SK-N-SH (cell line): ENCODE results near the gene CNTNAP2. TPM values are rescaled to one million over a fixed set of nuclear protein-coding genes. Genes with fewer than 3 reads are reported as not detected.

ENCODE experiments used
- CTCF ChIA-PET: fragments of 300-600, 350-600 bp; formaldehyde crosslinking; extraction: SDS; loops from one replicate; lab custom pipeline; 2021; lab: Yijun Ruan, JAX
- POLR2A ChIA-PET: fragments of 350-600 bp; sonication (Branson Sonifier 250); formaldehyde crosslinking; extraction: SDS; loops from one replicate; lab custom pipeline; 2020; ENCODE audit warnings: antibody characterized with exemption, inconsistent platforms; lab: Yijun Ruan, JAX
- DNase-seq: peaks from one replicate; pipeline ENCODE4 v3.0.0; 2012
- H2AFZ ChIP-seq: fragments of 200-600 bp; sonication (generic); 2 replicates; pipeline ENCODE4 v1.8.1; 2016; ENCODE audit warnings: antibody characterized with exemption, mild to moderate bottlenecking, low read depth
- H3F3A ChIP-seq: fragments of 200-600 bp; sonication (generic); replicated peaks from 2 replicates; pipeline ENCODE3; 2016; ENCODE audit warnings: antibody characterized with exemption, mild to moderate bottlenecking; ENCODE audit not compliant: insufficient read depth
- H3K27ac ChIP-seq, 2 experiments: fragments of 200-500 bp in 1 of 2; fragments of 200-600 bp in 1 of 2; sonication (Bioruptor generic) in 1 of 2; sonication (generic), shearing (Covaris generic) in 1 of 2; 2 replicates each; pipeline versions ENCODE4 v1.5.1 to v1.6.1; 2014 to 2016; ENCODE audit warnings: low read depth in 2 of 2, inconsistent platforms in 1 of 2, low read length in 1 of 2, mild to moderate bottlenecking in 1 of 2, mixed read lengths in 1 of 2
- H3K27me3 ChIP-seq: fragments of 200-600 bp; sonication (generic), shearing (Covaris generic); 2 replicates; pipeline ENCODE4 v1.6.1; 2016; ENCODE audit warnings: mixed run types; ENCODE audit not compliant: insufficient read depth
- H3K36me3 ChIP-seq, 2 experiments: fragments of 200-500 bp in 1 of 2; fragments of 200-600 bp in 1 of 2; sonication (Bioruptor generic) in 1 of 2; sonication (generic) in 1 of 2; replicated peaks in 1 of 2; 2 replicates each; pipeline versions ENCODE3 to v1.5.1; 2014 to 2016; ENCODE audit warnings: low read length in 1 of 2, mild to moderate bottlenecking in 1 of 2; ENCODE audit not compliant: insufficient read depth in 2 of 2, control insufficient read depth in 1 of 2
- H3K4me1 ChIP-seq, 2 experiments: fragments of 200-500 bp in 1 of 2; fragments of 200-600 bp in 1 of 2; sonication (Bioruptor generic) in 1 of 2; sonication (generic), shearing (Covaris generic) in 1 of 2; 2 replicates each; pipeline versions ENCODE4 v1.5.1 to v1.6.1; 2014 to 2016; ENCODE audit warnings: low read depth in 1 of 2, low read length in 1 of 2, mixed run types in 1 of 2; ENCODE audit not compliant: insufficient read depth in 2 of 2, control insufficient read depth in 1 of 2
- H3K4me2 ChIP-seq: fragments of 200-600 bp; sonication (generic), shearing (Covaris generic); 2 replicates; pipeline ENCODE4 v1.6.1; 2017; ENCODE audit warnings: mixed run types
- H3K4me3 ChIP-seq, 2 experiments: fragments of 200-500 bp in 1 of 2; fragments of 200-600 bp in 1 of 2; sonication (Bioruptor generic) in 1 of 2; sonication (generic), shearing (Covaris generic) in 1 of 2; 2 replicates each; pipeline versions ENCODE4 v1.5.1 to v1.8.1; 2014 to 2016; ENCODE audit warnings: low read depth in 2 of 2, inconsistent platforms in 1 of 2, low read length in 1 of 2, mild to moderate bottlenecking in 1 of 2, mixed read lengths in 1 of 2, moderate library complexity in 1 of 2
- H3K79me2 ChIP-seq: fragments of 200-600 bp; sonication (generic); 2 replicates; pipeline ENCODE4 v1.8.1; 2017; ENCODE audit warnings: mild to moderate bottlenecking; ENCODE audit not compliant: insufficient read depth
- H3K9ac ChIP-seq: fragments of 200-600 bp; sonication (generic); 2 replicates; pipeline ENCODE4 v1.6.1; 2017; ENCODE audit warnings: mixed run types
- H3K9me2 ChIP-seq: fragments of 200-600 bp; sonication (generic); 2 replicates; pipeline ENCODE4 v1.6.1; 2017; ENCODE audit warnings: mixed run types
- H3K9me3 ChIP-seq: fragments of 200-600 bp; sonication (generic); 2 replicates; pipeline ENCODE4 v1.6.1; 2017; ENCODE audit warnings: mixed run types, mild to moderate bottlenecking, moderate library complexity
- H4K20me1 ChIP-seq: fragments of 200-600 bp; sonication (generic); 2 replicates; pipeline ENCODE4 v1.6.1; 2017; ENCODE audit warnings: mild to moderate bottlenecking, mixed run types; ENCODE audit not compliant: insufficient read depth
- ELF1 ChIP-seq: IDR thresholded peaks from 2 replicates; pipeline ENCODE4 v1.4.0; 2012
- FOXM1 ChIP-seq: IDR thresholded peaks from 2 replicates; pipeline ENCODE4 v1.4.0; 2012; ENCODE audit warnings: low read depth, mild to moderate bottlenecking
- GABPA ChIP-seq: IDR thresholded peaks from 2 replicates; pipeline ENCODE4 v1.4.0; 2012; ENCODE audit warnings: low read depth, mild to moderate bottlenecking
- GATA2 ChIP-seq: sonication (generic); formaldehyde crosslinking; IDR thresholded peaks from 2 replicates; pipeline ENCODE4 v1.5.0; 2020; ENCODE audit warnings: mild to moderate bottlenecking, missing genetic modification reagents
- IRF3 ChIP-seq: fragments of 150-350 bp; IDR thresholded peaks from 2 replicates; pipeline ENCODE4 v1.6.1; 2016; ENCODE audit warnings: mild to moderate bottlenecking, low read depth, low read length
- MEF2A ChIP-seq: IDR thresholded peaks from 2 replicates; pipeline ENCODE4 v1.4.0; 2012; ENCODE audit warnings: low read depth, borderline replicate concordance
- NRF1 ChIP-seq: IDR thresholded peaks from 2 replicates; pipeline ENCODE4 v1.6.1; 2012; ENCODE audit warnings: low read depth, mild to moderate bottlenecking, low read length
- POLR2AphosphoS5 ChIP-seq: IDR thresholded peaks from 2 replicates; pipeline ENCODE4 v1.6.1; 2012; ENCODE audit warnings: low read depth, low read length
- RAD21 ChIP-seq: IDR thresholded peaks from 2 replicates; pipeline ENCODE4 v1.6.1; 2012; ENCODE audit warnings: mild to moderate bottlenecking, low read length
- RCOR1 ChIP-seq: fragments of 150-350 bp; IDR thresholded peaks from 2 replicates; pipeline ENCODE4 v1.6.1; 2017; ENCODE audit warnings: antibody characterized with exemption, low read length
- REST ChIP-seq: IDR thresholded peaks from 2 replicates; pipeline ENCODE4 v1.6.1; 2012; ENCODE audit warnings: mild to moderate bottlenecking, low read depth, low read length, moderate library complexity
- RFX5 ChIP-seq: IDR thresholded peaks from 2 replicates; pipeline ENCODE4 v1.6.1; 2012; ENCODE audit warnings: mild to moderate bottlenecking, improper control_type of control experiment, low read length
- RXRA ChIP-seq: IDR thresholded peaks from 2 replicates; pipeline ENCODE4 v1.4.0; 2012; ENCODE audit warnings: low read depth, mild to moderate bottlenecking, borderline replicate concordance
- SMC3 ChIP-seq: IDR thresholded peaks from 2 replicates; pipeline ENCODE4 v1.6.1; 2012; ENCODE audit warnings: low read depth, low read length, improper control_type of control experiment
- TAF1 ChIP-seq: IDR thresholded peaks from 2 replicates; pipeline ENCODE4 v1.6.1; 2012; ENCODE audit warnings: low read depth, mild to moderate bottlenecking, low read length, moderate library complexity, borderline replicate concordance
- TEAD4 ChIP-seq: IDR thresholded peaks from 2 replicates; pipeline ENCODE4 v1.4.0; 2012; ENCODE audit warnings: mild to moderate bottlenecking, borderline replicate concordance; ENCODE audit not compliant: insufficient read depth
- WGBS: methylation state at CpG from one replicate; pipeline ENCODE4 v1.1.6; 2017; ENCODE audit warnings: low lambda C conversion rate; 5-methylcytosine and 5-hydroxymethylcytosine counted together
- polyA plus RNA-seq, 3 experiments: library from polyadenylated mRNA; depleted of rRNA; stranded (reverse); fragments of >200 nt; gene quantifications; 2 replicates each; pipeline ENCODE4 v1.2.3, GENCODE V29; 2012

Gene CNTNAP2
- polyA plus RNA-seq, 1 of the 3 experiments (the other 2 are of a cell fraction): 3.4 TPM

- CTCF ChIA-PET: interaction anchor here (1.0 kb wide), 1 partner anchor 20 kb away, joined by 5 read pairs; no protein-coding TSS in a partner anchor
- no peaks in the 10 kb centered on the region for H3K79me2 ChIP-seq
- no peaks in the 10 kb centered on the region for H3K9me2 ChIP-seq
- H3K9ac ChIP-seq: no peak overlapping the region
- no peaks in the 10 kb centered on the region for H3K4me1 ChIP-seq
- no peak overlapping the region for H2AFZ ChIP-seq
- WGBS: 5% methylated on average over 5 of the region's 5 CpGs
- no peak for TF ChIP-seq RCOR1
- TF ChIP-seq GABPA: no peak
- TF ChIP-seq RAD21: no peak
- TF ChIP-seq MEF2A: no peak
- H3K4me3 ChIP-seq: no peak overlapping the region
- no peaks in the 10 kb centered on the region for H3K9me3 ChIP-seq
- no peaks in the 10 kb centered on the region for H3F3A ChIP-seq
- POLR2A ChIA-PET: no interaction called here
- H4K20me1 ChIP-seq: no peaks in the 10 kb centered on the region
- no peak overlapping the region for H3K4me2 ChIP-seq
- DNase-seq: no peak
- H3K27ac ChIP-seq: no peak overlapping the region
- no peaks in the 10 kb centered on the region for H3K36me3 ChIP-seq
- H3K27me3 ChIP-seq: no peaks in the 10 kb centered on the region
These were observed 2106.1 kb downstream of the CNTNAP2 start for GRCh38 chr7:148222721-148223120.

- TF ChIP-seq ELF1: no peak
- no peak for TF ChIP-seq SMC3
- TF ChIP-seq TAF1: no peak
- no peak for TF ChIP-seq RFX5
- TF ChIP-seq IRF3: no peak
- no peak for TF ChIP-seq POLR2AphosphoS5
- TF ChIP-seq NRF1: no peak
- no peak for TF ChIP-seq TEAD4
- no peak for TF ChIP-seq REST
- TF ChIP-seq FOXM1: no peak
- TF ChIP-seq GATA2 (CRISPR knock-in tag): no peak
- no peak for TF ChIP-seq RAD21
- TF ChIP-seq RXRA: no peak
- no peak for TF ChIP-seq MEF2A
- TF ChIP-seq GABPA: no peak
- no peaks in the 10 kb centered on the region for H4K20me1 ChIP-seq
- no peak overlapping the region for H3K27ac ChIP-seq
- H3K4me3 ChIP-seq: no peak overlapping the region
- H3K4me1 ChIP-seq: no peaks in the 10 kb centered on the region
- ChIA-PET POLR2A (no interaction called here), CTCF (interaction anchor here (1.0 kb wide), 1 partner anchor 19 kb away, joined by 5 read pairs; no protein-coding TSS in a partner anchor)
- no peaks in the 10 kb centered on the region for H3K27me3 ChIP-seq
- no peak overlapping the region for H3K4me2 ChIP-seq
- no peaks in the 10 kb centered on the region for H3K9me3 ChIP-seq
- no peak overlapping the region for H2AFZ ChIP-seq
- no peaks in the 10 kb centered on the region for H3F3A ChIP-seq
- no peak for DNase-seq
- 22% methylated on average over 1 of the region's 1 CpG for WGBS
- H3K9ac ChIP-seq: no peak overlapping the region
- H3K36me3 ChIP-seq: no peaks in the 10 kb centered on the region
- H3K9me2 ChIP-seq: no peaks in the 10 kb centered on the region
- H3K79me2 ChIP-seq: no peaks in the 10 kb centered on the region
These were observed 2106.6 kb downstream of the CNTNAP2 start for GRCh38 chr7:148223160-148223559.
